ENCODE data around the gene ZMIZ2. TPM values are rescaled to one million over a fixed set of nuclear protein-coding genes. Genes with fewer than 3 reads are reported as not detected.

ZMIZ2 gene
- total RNA-seq, 1 donor from 2014 or later = 53.0 TPM

DNA sequence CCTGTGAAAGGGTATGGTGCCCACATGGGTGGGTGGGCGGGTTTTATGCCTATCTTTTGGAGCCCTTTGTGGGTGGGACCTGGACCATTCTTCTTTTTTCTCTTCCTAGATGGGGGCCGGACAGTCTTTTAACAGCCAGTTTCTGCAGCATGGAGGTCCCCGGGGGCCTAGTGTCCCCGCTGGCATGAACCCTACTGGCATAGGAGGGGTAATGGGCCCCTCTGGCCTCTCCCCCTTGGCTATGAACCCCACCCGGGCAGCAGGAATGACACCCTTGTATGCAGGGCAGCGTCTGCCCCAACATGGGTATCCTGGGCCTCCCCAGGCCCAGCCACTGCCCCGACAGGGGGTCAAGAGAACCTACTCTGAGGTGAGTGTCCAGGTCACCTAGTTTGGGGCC, 9.1 kb downstream of the ZMIZ2 start:
- DNase-seq (ENCODE audit: low read depth) = no peak
- TF ChIP-seq, protein P1, sequence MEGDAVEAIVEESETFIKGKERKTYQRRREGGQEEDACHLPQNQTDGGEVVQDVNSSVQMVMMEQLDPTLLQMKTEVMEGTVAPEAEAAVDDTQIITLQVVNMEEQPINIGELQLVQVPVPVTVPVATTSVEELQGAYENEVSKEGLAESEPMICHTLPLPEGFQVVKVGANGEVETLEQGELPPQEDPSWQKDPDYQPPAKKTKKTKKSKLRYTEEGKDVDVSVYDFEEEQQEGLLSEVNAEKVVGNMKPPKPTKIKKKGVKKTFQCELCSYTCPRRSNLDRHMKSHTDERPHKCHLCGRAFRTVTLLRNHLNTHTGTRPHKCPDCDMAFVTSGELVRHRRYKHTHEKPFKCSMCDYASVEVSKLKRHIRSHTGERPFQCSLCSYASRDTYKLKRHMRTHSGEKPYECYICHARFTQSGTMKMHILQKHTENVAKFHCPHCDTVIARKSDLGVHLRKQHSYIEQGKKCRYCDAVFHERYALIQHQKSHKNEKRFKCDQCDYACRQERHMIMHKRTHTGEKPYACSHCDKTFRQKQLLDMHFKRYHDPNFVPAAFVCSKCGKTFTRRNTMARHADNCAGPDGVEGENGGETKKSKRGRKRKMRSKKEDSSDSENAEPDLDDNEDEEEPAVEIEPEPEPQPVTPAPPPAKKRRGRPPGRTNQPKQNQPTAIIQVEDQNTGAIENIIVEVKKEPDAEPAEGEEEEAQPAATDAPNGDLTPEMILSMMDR (IDR thresholded peaks at IDR 0.05; ENCODE audit: insufficient read depth, low read length, poor library complexity, severe bottlenecking) = no peak
- Histone ChIP-seq H3K27me3 (ENCODE audit: control insufficient read depth, insufficient read depth, low read length) (no peaks in the 10 kb centered on the region), H3K36me3 (ENCODE audit: control insufficient read depth, insufficient read depth, low read length) (peaks cover 1% of the 10 kb centered on the region), H3K4me3 (ENCODE audit: low read depth, low read length) (no peak overlapping the region)

DNA sequence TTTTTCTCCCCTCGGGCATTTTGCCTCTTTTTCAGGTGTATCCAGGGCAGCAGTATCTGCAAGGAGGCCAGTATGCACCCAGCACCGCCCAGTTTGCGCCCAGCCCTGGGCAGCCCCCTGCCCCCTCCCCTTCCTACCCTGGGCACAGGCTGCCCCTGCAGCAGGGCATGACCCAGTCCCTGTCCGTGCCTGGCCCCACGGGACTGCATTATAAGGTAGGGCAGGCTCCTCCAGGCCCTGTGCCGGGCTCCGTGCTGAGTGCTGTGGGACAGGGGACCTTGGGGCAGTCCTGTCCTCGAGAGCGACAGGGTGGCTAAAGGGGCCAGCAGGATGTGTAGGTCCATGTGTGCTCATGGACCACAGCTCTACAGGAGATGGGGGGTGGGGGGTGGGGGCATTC, 10.6 kb downstream of the ZMIZ2 start:
- TF ChIP-seq, protein P1 (IDR thresholded peaks at IDR 0.05; ENCODE audit: insufficient read depth, low read length, poor library complexity, severe bottlenecking) = no peak
- Histone ChIP-seq H3K36me3 (ENCODE audit: control insufficient read depth, insufficient read depth, low read length) (peaks cover 1% of the 10 kb centered on the region), H3K27me3 (ENCODE audit: control insufficient read depth, insufficient read depth, low read length) (no peaks in the 10 kb centered on the region), H3K4me3 (ENCODE audit: low read depth, low read length) (no peak overlapping the region)
- DNase-seq (ENCODE audit: low read depth) = no peak

DNA sequence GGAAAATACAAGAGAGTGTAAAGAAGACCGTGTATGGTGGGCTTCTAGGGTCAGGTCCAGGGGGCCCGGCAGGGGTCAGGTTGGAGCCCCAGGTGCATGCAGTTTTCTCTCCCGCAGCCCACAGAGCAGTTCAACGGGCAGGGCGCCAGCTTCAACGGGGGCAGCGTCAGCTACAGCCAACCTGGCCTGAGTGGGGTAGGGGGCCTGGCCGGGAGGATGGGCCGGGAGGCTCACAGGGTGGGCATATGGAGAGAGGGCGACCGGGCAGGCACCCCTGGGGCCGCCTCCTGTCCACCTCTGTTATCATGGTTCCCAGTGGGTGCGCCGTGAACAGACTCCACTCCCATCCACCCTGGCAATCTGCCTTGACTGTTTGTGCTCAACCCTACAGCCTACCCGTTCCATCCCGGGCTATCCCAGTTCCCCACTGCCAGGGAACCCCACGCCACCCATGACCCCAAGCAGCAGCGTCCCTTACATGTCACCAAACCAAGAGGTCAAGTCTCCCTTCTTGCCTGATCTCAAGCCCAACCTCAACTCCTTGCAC, 11.5 kb downstream of the ZMIZ2 start:
- peaks cover 1% of the 10 kb centered on the region for H3K36me3 ChIP-seq (ENCODE audit: control insufficient read depth, insufficient read depth, low read length)
- H3K4me3 ChIP-seq (ENCODE audit: low read depth, low read length) = no peak overlapping the region
- H3K27me3 ChIP-seq (ENCODE audit: control insufficient read depth, insufficient read depth, low read length) = no peaks in the 10 kb centered on the region
- no peak for DNase-seq (ENCODE audit: low read depth)
- TF ChIP-seq, protein P1 (IDR thresholded peaks at IDR 0.05; ENCODE audit: insufficient read depth, low read length, poor library complexity, severe bottlenecking) = no peak

DNA sequence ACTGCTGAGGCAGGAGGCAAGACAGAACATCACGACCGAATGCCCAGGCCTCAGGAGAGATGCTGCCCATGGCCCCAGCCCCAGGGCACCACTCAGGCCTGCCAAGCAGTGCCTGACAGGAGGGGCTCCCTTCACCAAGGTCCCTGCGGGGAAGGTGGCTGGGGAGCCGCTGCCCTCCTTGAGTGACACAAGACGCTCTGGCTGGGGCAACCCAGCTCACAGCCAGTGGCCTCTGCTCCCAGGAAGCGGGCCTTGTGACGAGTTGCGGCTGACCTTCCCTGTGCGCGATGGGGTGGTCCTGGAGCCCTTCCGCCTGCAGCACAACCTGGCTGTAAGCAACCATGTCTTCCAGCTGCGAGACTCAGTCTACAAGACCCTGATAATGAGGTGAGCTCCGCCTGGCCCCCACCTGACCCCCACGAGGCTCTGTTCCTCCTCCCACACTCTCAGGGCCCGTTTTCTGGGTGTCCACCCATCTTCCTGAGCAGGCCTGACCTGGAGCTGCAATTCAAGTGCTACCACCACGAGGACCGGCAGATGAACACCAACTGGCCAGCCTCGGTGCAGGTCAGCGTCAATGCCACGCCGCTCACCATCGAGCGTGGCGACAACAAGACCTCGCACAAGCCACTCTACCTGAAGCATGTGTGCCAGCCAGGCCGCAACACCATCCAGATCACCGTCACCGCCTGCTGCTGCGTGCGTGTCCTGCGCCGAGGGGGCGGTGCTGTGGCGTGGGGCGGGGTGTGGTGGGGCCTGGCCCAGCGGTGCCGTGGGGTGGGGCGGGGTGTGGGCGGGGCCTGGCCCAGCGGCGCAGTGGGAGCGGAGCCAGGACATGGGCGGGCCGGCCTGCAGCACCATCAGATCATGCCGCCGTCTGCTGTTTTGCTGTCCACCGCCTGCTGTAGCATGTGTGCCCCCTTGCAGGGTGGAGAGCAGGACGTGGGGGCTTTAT, 12.8 kb downstream of the ZMIZ2 start:
- TF ChIP-seq, protein P1 (IDR thresholded peaks at IDR 0.05; ENCODE audit: insufficient read depth, low read length, poor library complexity, severe bottlenecking) = no peak
- peaks cover 3% of the 10 kb centered on the region for H3K36me3 ChIP-seq (ENCODE audit: control insufficient read depth, insufficient read depth, low read length)
- no peak for DNase-seq (ENCODE audit: low read depth)
- no peak overlapping the region for H3K4me3 ChIP-seq (ENCODE audit: low read depth, low read length)
- H3K27me3 ChIP-seq (ENCODE audit: control insufficient read depth, insufficient read depth, low read length) = no peaks in the 10 kb centered on the region

DNA sequence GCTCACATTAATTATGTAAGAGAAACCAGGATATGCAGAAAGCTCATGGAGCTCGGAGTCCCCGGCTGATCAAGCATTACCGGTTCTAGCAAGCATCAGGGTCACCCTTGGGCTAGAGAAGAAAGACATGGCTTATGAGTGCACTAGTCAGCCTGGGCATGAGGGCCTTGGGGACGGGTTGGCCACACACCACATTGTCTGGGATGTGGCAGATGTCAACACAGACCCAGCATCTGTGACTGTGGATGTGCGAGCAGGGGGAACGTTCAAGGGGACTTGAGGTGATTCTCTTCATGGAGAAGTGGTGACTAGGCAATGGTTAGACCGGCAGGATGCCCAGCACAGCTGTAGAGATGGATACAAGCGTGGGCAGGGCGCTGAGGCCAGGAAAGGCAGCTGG, 13.7 kb downstream of the ZMIZ2 start:
- TF ChIP-seq, protein P1 (IDR thresholded peaks at IDR 0.05; ENCODE audit: insufficient read depth, low read length, poor library complexity, severe bottlenecking) = no peak
- Histone ChIP-seq H3K27me3 (ENCODE audit: control insufficient read depth, insufficient read depth, low read length) (no peaks in the 10 kb centered on the region), H3K4me3 (ENCODE audit: low read depth, low read length) (no peak overlapping the region), H3K36me3 (ENCODE audit: control insufficient read depth, insufficient read depth, low read length) (peaks cover 3% of the 10 kb centered on the region)
- DNase-seq (ENCODE audit: low read depth) = no peak
